Prostate gland (tissue), 2 donors: ENCODE measurements around the gene GSG1.

Experiments
- CTCF ChIP-seq, 4 experiments: fragments of 200-600 bp in 2 of 4; fragments of 450-650 bp in 2 of 4; sonication (generic) in 2 of 4; IDR thresholded peaks; 1 replicate in 3 of 4; 2 replicates in 1 of 4; pipeline ENCODE4 v1.5.1; 2016 to 2019; ENCODE audit warnings: antibody characterized with exemption in 4 of 4, mild to moderate bottlenecking in 2 of 4, moderate library complexity in 2 of 4
- POLR2A ChIP-seq: fragments of 450-650 bp; IDR thresholded peaks from one replicate; pipeline ENCODE4 v1.6.1; 2016; ENCODE audit warnings: antibody characterized with exemption, mild to moderate bottlenecking

- TF ChIP-seq POLR2A, result no peak
- no peak for TF ChIP-seq CTCF (IDR thresholded peaks at IDR 0.05)
Observed at GRCh38 chr12:13049816-13050215, 53.7 kb downstream of the GSG1 start.
